IgD-negative memory B cell (primary cell): ENCODE measurements around the gene ITGA5. TPM values are rescaled to one million over a fixed set of nuclear protein-coding genes. Genes with fewer than 3 reads are reported as not detected.

ENCODE experiments used
- H3K27ac Mint-ChIP-seq, 3 donors: one replicate each; pipeline ENCODE4 v1.8.0; 2020 to 2022; ENCODE audit warnings: mild to moderate bottlenecking in 3 of 3, mixed read lengths in 3 of 3, moderate library complexity in 1 of 3
- H3K27me3 Mint-ChIP-seq: one replicate; pipeline ENCODE4 v1.8.0; 2021; ENCODE audit warnings: mixed read lengths
- H3K36me3 Mint-ChIP-seq: one replicate; pipeline ENCODE4 v1.8.0; 2020; ENCODE audit warnings: mild to moderate bottlenecking, mixed read lengths
- H3K4me1 Mint-ChIP-seq, 3 donors: one replicate each; pipeline ENCODE4 v1.8.0; 2020 to 2022; ENCODE audit warnings: mixed read lengths in 3 of 3, mild to moderate bottlenecking in 1 of 3
- H3K4me3 Mint-ChIP-seq, 4 donors: one replicate each; pipeline ENCODE4 v1.8.0; 2020 to 2022; ENCODE audit warnings: mild to moderate bottlenecking in 4 of 4, mixed read lengths in 4 of 4, moderate library complexity in 3 of 4
- H3K9me3 Mint-ChIP-seq, 3 donors: one replicate each; pipeline ENCODE4 v1.8.0; 2020 to 2021; ENCODE audit warnings: mixed read lengths in 3 of 3, mild to moderate bottlenecking in 1 of 3
- polyA plus RNA-seq: library from polyadenylated mRNA; unstranded; fragments of 300-500 nt; fragmentation: Illumina TruSeq; gene quantifications from one replicate; pipeline ENCODE4 v1.2.3, GENCODE V29; 2021

Gene ITGA5
- polyA plus RNA-seq, 1 donor from 2014 or later = 1.6 TPM

- peak overlapping the region in 3 of 4 donors; percentile 44 to 83 (median 51) for H3K4me3 Mint-ChIP-seq
- H3K9me3 Mint-ChIP-seq = no peaks in the 10 kb centered on the region
- peaks cover 3% of the 10 kb centered on the region for H3K27me3 Mint-ChIP-seq
- peaks cover 14 to 22% (median 15%) of the 10 kb centered on the region in 3 donors for H3K4me1 Mint-ChIP-seq
- no peak overlapping the region for H3K27ac Mint-ChIP-seq
- H3K36me3 Mint-ChIP-seq = peaks cover 4% of the 10 kb centered on the region
Observed at GRCh38 chr12:54379398-54380201, 39.5 kb downstream of the ITGA5 start.

GRCh38 chr12:54378796-54379397, 40.2 kb downstream of the ITGA5 start:
- H3K4me3 Mint-ChIP-seq = peak overlapping the region in 3 of 4 donors; percentile 44 to 80 (median 51)
- peaks cover 3% of the 10 kb centered on the region for H3K27me3 Mint-ChIP-seq
- H3K9me3 Mint-ChIP-seq = no peaks in the 10 kb centered on the region
- no peak overlapping the region for H3K27ac Mint-ChIP-seq
- peaks cover 4% of the 10 kb centered on the region for H3K36me3 Mint-ChIP-seq
- peaks cover 8 to 15% (median 11%) of the 10 kb centered on the region in 3 donors for H3K4me1 Mint-ChIP-seq

- Mint-ChIP-seq H3K27ac (no peak overlapping the region), H3K4me1 (peaks cover 7 to 13% (median 11%) of the 10 kb centered on the region in 3 donors), H3K4me3 (peak overlapping the region in 1 of 4 donors; percentile 72), H3K9me3 (no peaks in the 10 kb centered on the region), H3K27me3 (peaks cover 3% of the 10 kb centered on the region), H3K36me3 (peaks cover 4% of the 10 kb centered on the region)
Observed at GRCh38 chr12:54377797-54378515, 41.1 kb downstream of the ITGA5 start.

GRCh38 chr12:54377007-54377406, 42.1 kb downstream of the ITGA5 start:
- Mint-ChIP-seq H3K36me3 (peaks cover 4% of the 10 kb centered on the region), H3K27me3 (peaks cover 3% of the 10 kb centered on the region), H3K27ac (no peak overlapping the region), H3K4me1 (peaks cover 7 to 13% (median 11%) of the 10 kb centered on the region in 3 donors), H3K4me3 (peak overlapping the region in 1 of 4 donors; percentile 72), H3K9me3 (no peaks in the 10 kb centered on the region)

GRCh38 chr12:54376596-54376995, 42.5 kb downstream of the ITGA5 start:
- Mint-ChIP-seq H3K27me3 (peaks cover 3% of the 10 kb centered on the region), H3K4me3 (no peak overlapping the region), H3K9me3 (no peaks in the 10 kb centered on the region), H3K36me3 (peaks cover 4% of the 10 kb centered on the region), H3K27ac (peak overlapping the region in 1 of 3 donors; percentile 68), H3K4me1 (peaks cover 7 to 13% (median 9%) of the 10 kb centered on the region in 3 donors)

- H3K36me3 Mint-ChIP-seq = peaks cover 4% of the 10 kb centered on the region
- H3K27me3 Mint-ChIP-seq = peaks cover 3% of the 10 kb centered on the region
- no peak overlapping the region for H3K27ac Mint-ChIP-seq
- H3K9me3 Mint-ChIP-seq = no peaks in the 10 kb centered on the region
- H3K4me3 Mint-ChIP-seq = no peak overlapping the region
- peaks cover 5 to 13% (median 7%) of the 10 kb centered on the region in 3 donors for H3K4me1 Mint-ChIP-seq
Observed at GRCh38 chr12:54375259-54375579, 43.8 kb downstream of the ITGA5 start.

GRCh38 chr12:54374562-54375258, 44.4 kb downstream of the ITGA5 start:
- Mint-ChIP-seq H3K36me3 (peaks cover 2% of the 10 kb centered on the region), H3K4me1 (peaks cover 3 to 10% (median 5%) of the 10 kb centered on the region in 3 donors), H3K4me3 (no peak overlapping the region), H3K27ac (no peak overlapping the region), H3K9me3 (no peaks in the 10 kb centered on the region), H3K27me3 (peaks cover 2% of the 10 kb centered on the region)

- Mint-ChIP-seq H3K27ac (no peak overlapping the region), H3K27me3 (no peaks in the 10 kb centered on the region), H3K4me3 (peak overlapping the region in 1 of 4 donors; percentile 23), H3K36me3 (no peaks in the 10 kb centered on the region), H3K4me1 (peaks cover under 1 to 7% (median 3%) of the 10 kb centered on the region in 3 donors), H3K9me3 (no peaks in the 10 kb centered on the region)
Observed at GRCh38 chr12:54373649-54374561, 45.2 kb downstream of the ITGA5 start.

- Mint-ChIP-seq H3K9me3 (no peaks in the 10 kb centered on the region), H3K4me3 (no peak overlapping the region), H3K27me3 (no peaks in the 10 kb centered on the region), H3K4me1 (peaks cover 11 to 17% (median 11%) of the 10 kb centered on the region in 3 donors), H3K36me3 (no peaks in the 10 kb centered on the region), H3K27ac (peak overlapping the region in 1 of 3 donors; percentile 68)
Observed at GRCh38 chr12:54372113-54372806, 46.8 kb downstream of the ITGA5 start.

GRCh38 chr12:54371328-54372112, 47.5 kb downstream of the ITGA5 start:
- Mint-ChIP-seq H3K9me3 (no peaks in the 10 kb centered on the region), H3K27me3 (no peaks in the 10 kb centered on the region), H3K4me3 (no peak overlapping the region), H3K4me1 (peaks cover 11 to 19% (median 13%) of the 10 kb centered on the region in 3 donors), H3K27ac (peak overlapping the region in 1 of 3 donors; percentile 68), H3K36me3 (no peaks in the 10 kb centered on the region)

- H3K27ac Mint-ChIP-seq = no peak overlapping the region
- H3K27me3 Mint-ChIP-seq = no peaks in the 10 kb centered on the region
- H3K9me3 Mint-ChIP-seq = no peaks in the 10 kb centered on the region
- no peaks in the 10 kb centered on the region for H3K36me3 Mint-ChIP-seq
- peaks cover 11 to 19% (median 13%) of the 10 kb centered on the region in 3 donors for H3K4me1 Mint-ChIP-seq
- H3K4me3 Mint-ChIP-seq = no peak overlapping the region
Observed at GRCh38 chr12:54370171-54370730, 48.8 kb downstream of the ITGA5 start.

GRCh38 chr12:54369597-54370131, 49.4 kb downstream of the ITGA5 start:
- Mint-ChIP-seq H3K4me1 (peaks cover 11 to 19% (median 12%) of the 10 kb centered on the region in 3 donors), H3K9me3 (no peaks in the 10 kb centered on the region), H3K4me3 (peak overlapping the region in 1 of 4 donors; percentile 59), H3K36me3 (no peaks in the 10 kb centered on the region), H3K27me3 (no peaks in the 10 kb centered on the region), H3K27ac (no peak overlapping the region)
